A673 (cell line): ENCODE measurements around the gene NEDD9.

ENCODE experiments used
- EZH2 ChIP-seq: fragments of 200-600 bp; sonication (generic); IDR thresholded peaks from 2 replicates; pipeline ENCODE4 v1.6.1; 2017; ENCODE audit warnings: borderline replicate concordance, low read depth, mild to moderate bottlenecking, mixed read lengths, antibody characterized with exemption, low read length; ENCODE audit not compliant: poor library complexity, severe bottlenecking
- TF ChIP-seq, protein P1 (sequence below): fragments of 300-800, 200-600 bp; sonication (generic); conservative IDR thresholded peaks from 2 replicates; pipeline ENCODE4 v1.5.1; 2017; ENCODE audit warnings: low read depth, mild to moderate bottlenecking, antibody characterized with exemption, low read length, moderate library complexity, mixed read lengths

DNA sequence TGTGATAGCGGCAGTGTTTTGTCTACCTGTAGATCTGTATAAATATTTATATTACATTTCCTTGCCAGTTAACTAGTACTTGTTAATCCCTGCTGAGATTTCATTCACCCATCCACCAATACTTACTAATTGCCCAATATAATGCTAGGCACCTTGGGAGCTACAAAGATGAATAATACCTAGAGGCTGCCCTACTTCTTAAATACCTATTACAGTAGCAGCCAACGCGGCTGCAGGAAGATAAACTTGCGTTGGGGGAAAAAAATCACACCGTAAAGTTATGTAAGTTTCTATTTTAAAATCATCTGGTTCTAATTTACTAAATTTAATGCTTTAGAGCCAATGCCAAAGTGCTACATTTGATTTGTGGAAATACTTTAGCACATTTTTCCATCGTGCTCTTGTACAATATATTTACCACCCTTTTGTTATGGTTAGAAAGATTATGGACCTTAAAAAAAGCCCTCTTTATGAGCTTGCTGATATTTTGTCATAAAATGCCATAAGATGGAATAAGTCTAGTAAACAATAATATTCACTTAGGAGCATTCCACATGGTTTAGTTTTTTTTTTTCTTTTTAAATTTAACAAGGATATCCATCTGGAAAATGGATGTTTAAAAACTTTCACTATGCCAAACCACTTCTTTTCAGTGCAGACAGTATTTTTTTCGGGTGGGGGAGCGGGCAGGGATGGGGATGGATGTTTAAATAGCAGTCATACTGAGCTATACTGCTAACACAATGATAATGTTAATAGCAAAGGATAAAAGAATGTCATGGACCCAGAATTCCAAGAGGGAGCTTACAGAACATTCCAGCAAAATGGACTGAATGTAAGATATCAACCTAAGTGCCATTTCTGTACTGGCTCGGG is 13.2 kb upstream of the NEDD9 start:
- TF ChIP-seq, protein P1, sequence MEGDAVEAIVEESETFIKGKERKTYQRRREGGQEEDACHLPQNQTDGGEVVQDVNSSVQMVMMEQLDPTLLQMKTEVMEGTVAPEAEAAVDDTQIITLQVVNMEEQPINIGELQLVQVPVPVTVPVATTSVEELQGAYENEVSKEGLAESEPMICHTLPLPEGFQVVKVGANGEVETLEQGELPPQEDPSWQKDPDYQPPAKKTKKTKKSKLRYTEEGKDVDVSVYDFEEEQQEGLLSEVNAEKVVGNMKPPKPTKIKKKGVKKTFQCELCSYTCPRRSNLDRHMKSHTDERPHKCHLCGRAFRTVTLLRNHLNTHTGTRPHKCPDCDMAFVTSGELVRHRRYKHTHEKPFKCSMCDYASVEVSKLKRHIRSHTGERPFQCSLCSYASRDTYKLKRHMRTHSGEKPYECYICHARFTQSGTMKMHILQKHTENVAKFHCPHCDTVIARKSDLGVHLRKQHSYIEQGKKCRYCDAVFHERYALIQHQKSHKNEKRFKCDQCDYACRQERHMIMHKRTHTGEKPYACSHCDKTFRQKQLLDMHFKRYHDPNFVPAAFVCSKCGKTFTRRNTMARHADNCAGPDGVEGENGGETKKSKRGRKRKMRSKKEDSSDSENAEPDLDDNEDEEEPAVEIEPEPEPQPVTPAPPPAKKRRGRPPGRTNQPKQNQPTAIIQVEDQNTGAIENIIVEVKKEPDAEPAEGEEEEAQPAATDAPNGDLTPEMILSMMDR, result no peak
- TF ChIP-seq EZH2, result no peak
